Central memory CD4-positive, alpha-beta T cell (primary cell): Measurements from ENCODE around the gene MESP1.

Experiments
- DNase-seq: peaks from one replicate; pipeline ENCODE4 v3.0.0; 2022

MESP1 gene

DNA sequence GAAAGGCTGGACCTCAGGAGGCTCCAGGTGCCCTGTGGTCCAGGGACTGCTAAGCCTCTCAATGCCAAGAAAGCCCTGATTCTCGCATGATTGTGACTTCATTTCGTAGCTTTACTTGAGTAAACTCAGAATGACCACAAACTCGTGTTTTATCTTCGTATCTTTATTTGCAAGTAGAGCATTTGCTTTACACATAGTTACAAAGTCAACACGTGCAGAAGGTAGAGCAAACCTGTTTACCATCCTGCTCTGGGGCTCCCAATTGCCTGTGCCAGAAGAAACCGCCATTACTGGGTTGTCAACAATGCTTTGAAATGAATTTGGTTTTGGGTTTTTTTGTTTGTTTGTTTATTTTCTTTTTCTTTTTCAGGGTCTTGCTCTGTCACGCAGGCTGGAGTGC is 5.8 kb upstream of the MESP1 start:
- DNase-seq, result no peak

DNA sequence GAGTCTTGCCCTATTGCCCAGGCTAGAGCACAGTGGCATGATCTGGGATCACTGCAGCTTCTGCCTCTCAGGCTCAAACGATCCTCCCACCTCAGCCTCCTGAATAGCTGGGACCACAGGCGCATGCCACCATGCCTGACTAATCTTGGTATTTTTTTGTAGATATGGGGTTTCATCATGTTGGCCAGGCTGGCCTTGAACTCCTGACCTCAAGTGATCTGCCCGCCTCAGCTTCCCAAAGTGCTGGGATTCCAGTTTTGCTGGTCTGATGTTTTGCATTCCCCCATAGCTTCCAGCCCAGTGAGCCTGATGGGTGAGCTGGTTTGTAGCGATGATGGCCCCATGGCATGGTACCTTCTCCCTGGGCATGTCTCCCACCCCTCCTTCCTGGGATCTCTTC is 4.7 kb upstream of the MESP1 start:
- no peak for DNase-seq

DNA sequence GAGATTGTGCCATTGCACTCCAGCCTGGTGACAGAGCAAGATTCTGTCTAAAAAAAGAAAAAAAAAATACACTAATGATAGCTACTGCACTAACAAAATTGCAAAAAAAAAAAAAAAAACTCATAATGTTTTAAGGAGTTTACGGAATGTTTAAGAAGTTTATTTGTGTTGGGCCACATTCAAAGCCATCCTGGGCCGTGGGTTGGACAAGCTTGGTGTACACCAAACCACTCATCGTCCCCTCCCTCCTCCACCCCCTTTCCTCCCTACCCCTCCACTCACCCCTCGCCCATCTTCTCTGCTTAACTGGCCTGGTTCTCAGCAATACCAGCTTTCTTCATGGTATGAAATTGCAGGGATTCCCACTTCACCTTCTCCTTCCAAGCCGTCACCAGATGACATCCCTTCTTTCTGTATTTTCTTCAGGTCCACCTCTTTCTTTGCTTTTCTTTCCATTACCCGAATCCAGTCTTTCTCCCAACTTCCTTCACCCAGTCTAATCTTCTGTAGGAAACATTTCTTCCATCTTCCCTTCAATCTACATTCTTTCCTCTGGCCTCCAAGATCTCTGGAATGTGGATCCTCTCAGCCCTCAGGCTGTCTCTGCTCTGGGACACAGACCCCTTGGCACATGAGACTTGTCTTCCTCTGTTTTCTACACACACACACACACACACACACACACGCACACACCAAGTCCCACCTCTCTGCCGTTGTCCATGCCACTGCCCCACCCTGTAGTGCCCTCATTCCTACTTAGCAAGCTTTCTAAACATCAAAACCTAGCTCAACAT is 3.5 kb upstream of the MESP1 start:
- no peak for DNase-seq

GRCh38 chr15:89753855-89754254 is 2.8 kb upstream of the MESP1 start:
- no peak for DNase-seq

- DNase-seq, result no peak
These were observed 699 bp upstream of the MESP1 start for GRCh38 chr15:89751748-89752147.

- DNase-seq, result no peak
These were observed 994 bp downstream of the MESP1 start for GRCh38 chr15:89749951-89750559.

DNA sequence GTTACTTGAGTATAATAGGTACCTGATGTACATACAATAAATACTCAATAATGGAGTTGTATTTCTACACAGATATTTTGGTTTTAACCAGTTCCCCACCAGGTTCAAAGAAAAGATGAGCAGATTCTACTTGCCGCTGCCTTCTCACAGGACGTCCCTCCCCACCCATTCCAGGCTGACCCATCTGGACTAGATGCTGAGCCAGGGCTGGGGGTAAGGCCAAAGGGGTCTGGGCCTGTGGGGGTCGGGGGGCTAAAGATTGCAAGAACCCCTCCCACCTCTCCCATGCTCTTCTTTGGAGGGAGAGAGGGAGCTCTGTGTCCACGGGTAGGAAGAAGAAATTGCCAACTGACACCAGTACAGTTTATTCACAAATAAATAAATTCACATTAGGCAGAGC is 1.5 kb downstream of the MESP1 start:
- no peak for DNase-seq

DNA sequence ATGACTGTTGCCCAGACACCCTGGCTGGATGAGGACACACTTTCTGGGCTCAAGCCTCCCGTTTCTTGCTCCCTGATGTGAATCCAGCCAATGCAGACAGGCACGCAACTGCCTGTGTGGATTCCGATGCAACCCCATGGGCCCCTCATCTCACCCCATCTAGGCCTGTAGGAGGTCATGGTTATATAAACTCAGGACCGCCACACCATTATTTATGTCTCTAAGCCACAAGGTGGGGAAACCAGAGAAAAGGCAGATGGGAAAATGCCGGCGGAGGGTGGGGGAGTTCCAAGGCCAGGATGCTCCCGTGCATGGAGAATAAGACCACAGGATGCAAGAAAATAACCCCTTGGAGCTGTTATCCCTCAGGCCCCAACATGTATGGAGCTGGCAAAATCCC is 2.0 kb downstream of the MESP1 start:
- no peak for DNase-seq

- DNase-seq, result no peak
These were observed 3.1 kb downstream of the MESP1 start for GRCh38 chr15:89747708-89748682.

- DNase-seq, result no peak
These were observed 4.7 kb downstream of the MESP1 start for GRCh38 chr15:89746386-89746780.

DNA sequence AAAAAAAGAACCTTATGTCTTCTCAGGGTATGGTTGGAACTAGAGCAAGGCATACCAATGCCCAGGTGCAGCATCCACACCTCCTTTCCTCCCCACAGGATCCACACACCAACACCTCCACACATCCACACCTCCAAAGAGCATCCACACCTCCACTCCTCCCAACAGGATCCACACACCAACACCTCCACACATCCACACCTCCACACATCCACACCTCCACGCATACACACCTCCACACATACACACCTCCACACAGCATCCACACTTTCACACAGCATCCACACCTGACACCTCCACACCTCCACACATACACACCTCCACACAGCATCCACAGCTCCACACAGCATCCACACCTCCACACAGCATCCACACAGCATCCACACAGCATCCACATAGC is 5.3 kb downstream of the MESP1 start:
- DNase-seq, result no peak

DNA sequence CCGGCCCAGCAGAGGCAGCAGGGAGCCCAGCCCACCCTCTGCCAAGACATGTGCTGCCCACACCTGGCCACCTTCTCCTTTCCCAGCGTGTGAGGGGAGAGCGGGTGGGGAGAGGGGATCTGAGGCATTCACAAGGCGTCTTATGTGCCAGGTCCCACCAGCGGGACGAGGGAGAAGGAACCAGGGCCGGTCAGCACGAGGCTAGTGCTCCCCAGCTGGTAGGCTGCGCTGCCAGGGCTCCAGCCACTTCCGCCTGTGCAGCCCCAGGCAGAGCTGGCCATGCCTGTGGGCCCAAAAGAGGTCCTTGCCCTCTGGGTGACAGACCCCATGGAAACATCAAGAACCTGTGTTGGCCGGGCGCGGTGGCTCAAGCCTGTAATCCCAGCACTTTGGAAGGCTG is 5.9 kb downstream of the MESP1 start:
- no peak for DNase-seq

DNA sequence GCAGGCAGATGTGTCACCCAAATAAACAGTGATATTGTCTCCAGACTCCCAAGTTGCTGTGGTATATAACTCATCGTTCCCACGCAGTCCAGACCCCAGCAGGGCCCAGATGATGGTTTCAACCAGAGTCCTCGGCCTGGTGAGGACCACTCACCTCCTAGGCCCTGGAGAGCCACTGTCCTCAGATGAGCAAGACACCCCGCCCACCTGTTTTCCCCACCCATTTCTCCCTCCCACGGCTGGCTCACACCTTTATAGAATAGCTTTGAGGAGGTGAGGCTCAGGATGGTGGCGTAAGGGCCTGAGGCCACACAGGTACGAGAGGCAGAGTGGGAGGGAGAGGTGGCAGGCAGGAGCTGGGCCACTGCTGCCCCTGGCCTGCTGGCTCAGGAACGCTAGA is 7.5 kb downstream of the MESP1 start:
- no peak for DNase-seq

- no peak for DNase-seq
These were observed 8.0 kb downstream of the MESP1 start for GRCh38 chr15:89743011-89743410.

DNA sequence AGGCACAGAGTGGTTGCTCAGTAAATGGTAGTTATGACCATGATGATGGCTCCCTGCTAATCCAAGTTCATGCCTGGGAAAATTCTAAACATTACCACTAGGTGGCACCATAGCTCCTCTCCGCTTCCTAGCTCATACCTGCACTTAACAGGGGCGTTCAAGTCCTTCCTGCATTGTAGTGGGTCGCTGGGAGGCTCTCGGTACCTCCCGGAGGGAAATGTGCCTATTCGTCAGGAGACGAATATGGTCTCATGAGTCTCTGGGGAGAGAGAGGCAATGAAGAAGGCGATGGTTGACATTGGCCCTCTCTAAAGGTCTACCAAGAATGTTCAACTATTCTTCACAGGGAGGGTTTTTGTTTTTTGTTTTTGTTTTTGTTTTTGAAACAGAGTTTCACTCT is 10.9 kb downstream of the MESP1 start:
- DNase-seq, result peak; percentile 56

DNA sequence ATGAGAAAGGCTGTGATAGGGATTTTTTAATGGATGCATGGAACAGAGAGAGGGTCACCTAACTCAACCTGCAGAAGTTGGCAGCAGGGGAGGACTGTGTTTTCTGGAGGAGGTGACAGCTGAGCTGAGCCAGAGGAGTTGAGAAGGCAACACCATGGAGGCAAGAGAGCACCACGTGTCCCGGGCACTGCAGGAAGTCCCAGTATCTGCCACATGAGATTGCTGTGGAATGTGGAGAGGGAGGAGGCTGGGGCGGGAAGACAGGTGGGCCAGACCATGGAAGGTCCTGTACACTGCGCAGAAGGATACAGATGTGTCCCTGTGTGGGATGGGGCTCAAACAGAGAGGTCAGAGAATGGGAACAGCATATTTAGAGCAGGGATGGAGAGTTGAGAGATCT is 15.3 kb downstream of the MESP1 start:
- no peak for DNase-seq

DNA sequence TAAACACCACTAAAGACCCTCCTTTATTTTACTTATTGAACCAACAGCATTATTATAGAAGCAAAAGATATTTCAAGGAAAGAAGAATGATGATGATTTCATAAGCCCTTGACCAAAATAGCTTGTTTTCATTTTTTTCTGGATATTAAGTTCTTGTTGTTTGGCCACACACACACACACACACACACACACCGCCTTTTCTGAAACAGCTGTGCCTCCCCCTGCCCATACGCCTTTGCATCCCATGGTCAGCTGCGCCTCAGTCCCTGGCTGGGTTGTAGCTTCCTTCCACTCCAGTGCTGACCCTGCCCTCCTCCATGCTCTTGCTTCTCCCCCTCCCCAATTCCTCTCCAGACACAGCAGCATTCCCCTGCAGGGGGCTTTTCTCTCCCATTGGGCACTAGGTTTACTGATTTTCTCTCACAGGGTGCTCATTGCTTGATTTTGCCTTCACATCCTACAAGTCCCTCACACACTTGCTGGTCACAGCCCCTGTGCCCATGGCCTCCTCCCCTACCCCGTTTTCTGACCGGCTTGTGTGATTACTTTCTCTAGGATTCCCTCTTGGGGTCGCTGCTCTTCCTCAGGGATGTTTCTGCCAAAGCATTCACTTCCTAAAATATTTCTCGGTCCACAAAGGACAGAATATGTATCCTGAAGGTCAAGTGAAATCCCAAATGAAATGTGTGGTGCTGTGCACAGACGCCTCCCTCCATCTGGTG is 18.4 kb downstream of the MESP1 start:
- no peak for DNase-seq

DNA sequence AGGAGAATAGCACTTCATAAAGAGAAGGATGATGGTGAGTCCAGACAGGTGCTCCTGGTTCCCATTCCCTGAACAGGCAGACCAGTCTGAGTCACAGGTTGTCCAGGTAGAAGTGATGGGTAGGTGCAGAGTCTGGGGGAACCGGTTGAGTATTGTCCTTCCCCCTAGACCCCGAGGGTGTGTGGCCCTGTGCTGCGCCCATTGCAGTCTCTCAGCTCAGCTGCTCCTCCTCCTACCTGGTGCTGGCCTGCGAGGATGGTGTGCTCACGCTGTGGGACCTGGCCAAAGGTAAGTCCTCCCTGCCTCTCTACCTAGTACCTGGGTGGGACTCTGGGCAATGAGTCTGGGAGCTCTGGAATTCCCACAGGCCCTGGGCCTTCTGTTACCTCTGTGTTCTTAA is 19.8 kb downstream of the MESP1 start:
- no peak for DNase-seq

- no peak for DNase-seq
These were observed 22.8 kb downstream of the MESP1 start for GRCh38 chr15:89728254-89728653.

DNA sequence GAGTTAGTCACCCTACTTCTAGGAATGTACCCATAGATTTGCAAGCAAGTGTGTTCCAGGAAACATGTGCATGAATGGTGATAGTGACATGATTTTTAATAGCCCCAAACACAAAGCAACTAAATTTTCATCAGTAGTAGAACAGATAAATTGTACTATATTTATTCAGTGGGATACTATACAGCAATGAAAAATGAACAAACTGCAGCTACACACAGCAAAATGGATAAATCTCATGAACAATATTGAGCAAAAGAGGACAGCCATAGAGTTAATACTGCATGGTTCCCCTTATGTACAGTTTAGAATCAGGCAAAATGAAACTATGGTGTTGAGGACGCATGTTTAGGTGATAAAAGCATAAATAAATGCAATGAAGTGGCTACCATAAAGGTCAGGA is 26.0 kb downstream of the MESP1 start:
- no peak for DNase-seq

DNA sequence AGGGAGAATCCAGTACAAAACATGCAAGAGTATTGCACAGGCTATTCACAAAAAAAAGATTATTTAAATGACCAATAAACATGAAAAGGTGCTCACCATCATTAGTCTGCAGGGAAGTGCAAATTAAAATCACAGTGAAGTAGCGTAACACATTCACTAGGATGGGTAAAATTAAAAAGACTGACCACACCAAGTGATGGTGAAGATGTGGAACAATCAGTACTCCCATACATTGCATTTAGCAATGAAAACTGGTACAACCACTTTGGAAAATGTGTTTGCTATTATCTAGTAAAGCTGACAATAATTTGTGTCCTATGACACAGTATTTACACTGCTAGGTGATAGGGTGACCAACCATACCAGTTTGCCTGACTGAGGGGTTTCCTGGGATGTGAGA is 26.4 kb downstream of the MESP1 start:
- DNase-seq, result no peak

- DNase-seq, result no peak
These were observed 28.0 kb downstream of the MESP1 start for GRCh38 chr15:89723031-89723430.

DNA sequence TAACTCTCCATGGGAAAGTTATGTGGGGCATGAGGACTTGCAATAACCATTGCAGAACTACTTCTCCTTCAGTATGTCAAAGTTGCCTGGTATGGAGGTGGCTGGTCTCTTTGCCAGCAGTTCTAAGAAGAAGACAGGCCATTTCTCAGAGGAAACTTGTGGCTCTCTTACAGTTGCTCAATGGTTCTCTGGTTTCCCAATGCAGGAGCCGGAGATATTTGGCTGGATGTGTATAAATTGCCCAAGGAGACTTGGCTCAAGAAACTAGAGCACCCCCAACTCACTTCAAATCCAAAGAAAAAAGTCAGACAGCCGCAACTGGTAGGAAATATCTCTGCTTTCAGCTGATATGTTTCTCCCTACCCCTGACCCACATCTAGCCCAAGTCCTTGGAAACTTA is 36.3 kb downstream of the MESP1 start:
- no peak for DNase-seq
